ENCODE results near the gene ITLN2. TPM values are rescaled to one million over a fixed set of nuclear protein-coding genes. Genes with fewer than 3 reads are reported as not detected.

Gene ITLN2
- total and polyA plus RNA-seq, 2 donors (not counting 3 experiments of a cell fraction or from before 2014, with no cell fraction given), result 0.46 TPM; not detected in 1

GRCh38 chr1:160905617-160905989 is 49.0 kb downstream of the ITLN2 start:
- FAIRE-seq, result no peak
- H3K27ac ChIP-seq (ENCODE audit: insufficient read depth, low read depth, low read length), result no peak overlapping the region
- intact Hi-C loops (cut with micrococcal nuclease), result no loop called here
- no peaks in the 10 kb centered on the region for H3K79me2 ChIP-seq (ENCODE audit: control insufficient read depth, insufficient read depth, low read length)
- CTCF ChIA-PET, result no interaction called here
- no peak overlapping the region for H3K4me2 ChIP-seq (ENCODE audit: insufficient read depth, low read length)
- no peak overlapping the region for H2AFZ ChIP-seq (ENCODE audit: low read depth, low read length)
- POLR2A ChIA-PET, result no interaction called here
- DNase-seq (ENCODE audit: low read depth, low spot score), result peak; percentile 43
- BruUV-seq (replicated peaks), result no TSS peak
- H3K36me3 ChIP-seq (ENCODE audit: control insufficient read depth in 2 of 2, extremely low read depth in 1 of 2, insufficient read depth in 2 of 2, low read length in 2 of 2), result no peaks in the 10 kb centered on the region
- dilution Hi-C loops (cut with MboI; ENCODE audit: extremely low pct_ligation_motif_present, low sequenced_read_pairs), result no loop called here
- H3K9ac ChIP-seq (replicated peaks; ENCODE audit: extremely low read depth, insufficient read depth, low read length), result no peak overlapping the region
- no peaks in the 10 kb centered on the region for H3K4me1 ChIP-seq (ENCODE audit: control insufficient read depth, extremely low read depth, insufficient read depth, low read length)
- TF ChIP-seq MYC (IDR thresholded peaks at IDR 0.05; ENCODE audit: low read depth, low read length) (no peak), GATA2 (IDR thresholded peaks at IDR 0.05; ENCODE audit: insufficient read depth, insufficient read length, low read depth, low read length) (no peak), FOS (IDR thresholded peaks at IDR 0.05; ENCODE audit: borderline replicate concordance, insufficient read depth, low read length) (no peak), POLR2AphosphoS5 (IDR thresholded peaks at IDR 0.05; ENCODE audit: insufficient read depth, low read depth, low read length) (no peak), EZH2 (IDR thresholded peaks at IDR 0.05; ENCODE audit: borderline replicate concordance, low read depth, low read length, severe bottlenecking) (no peak)
- H3K27me3 ChIP-seq (ENCODE audit: control insufficient read depth in 2 of 2, insufficient read depth in 2 of 2, low read length in 2 of 2), result no peaks in the 10 kb centered on the region
- no peaks in the 10 kb centered on the region for H4K20me1 ChIP-seq (replicated peaks; ENCODE audit: control insufficient read depth, extremely low read depth, insufficient read depth, low read length)
- no peaks in the 10 kb centered on the region for H3K9me1 ChIP-seq (replicated peaks; ENCODE audit: control insufficient read depth, extremely low read depth, insufficient read depth, low read length)
- no peak overlapping the region for H3K4me3 ChIP-seq (replicated peaks in 1 of 3; ENCODE audit: insufficient read depth in 1 of 3, low read depth in 1 of 3, low read length in 3 of 3)
- no peaks in the 10 kb centered on the region for H3K9me3 ChIP-seq (replicated peaks; ENCODE audit: control insufficient read depth, insufficient read depth, low read length)

- Histone ChIP-seq H2AFZ (ENCODE audit: low read depth, low read length) (no peak overlapping the region), H3K4me2 (ENCODE audit: insufficient read depth, low read length) (no peak overlapping the region), H3K9me3 (replicated peaks; ENCODE audit: control insufficient read depth, insufficient read depth, low read length) (no peaks in the 10 kb centered on the region), H3K79me2 (ENCODE audit: control insufficient read depth, insufficient read depth, low read length) (no peaks in the 10 kb centered on the region), H3K27me3 (ENCODE audit: control insufficient read depth in 2 of 2, insufficient read depth in 2 of 2, low read length in 2 of 2) (no peaks in the 10 kb centered on the region), H3K27ac (ENCODE audit: insufficient read depth, low read depth, low read length) (no peak overlapping the region), H3K9me1 (replicated peaks; ENCODE audit: control insufficient read depth, extremely low read depth, insufficient read depth, low read length) (no peaks in the 10 kb centered on the region), H3K4me1 (ENCODE audit: control insufficient read depth, extremely low read depth, insufficient read depth, low read length) (no peaks in the 10 kb centered on the region), H3K36me3 (ENCODE audit: control insufficient read depth in 2 of 2, extremely low read depth in 1 of 2, insufficient read depth in 2 of 2, low read length in 2 of 2) (no peaks in the 10 kb centered on the region), H4K20me1 (replicated peaks; ENCODE audit: control insufficient read depth, extremely low read depth, insufficient read depth, low read length) (no peaks in the 10 kb centered on the region), H3K9ac (replicated peaks; ENCODE audit: extremely low read depth, insufficient read depth, low read length) (no peak overlapping the region), H3K4me3 (replicated peaks in 1 of 3; ENCODE audit: insufficient read depth in 1 of 3, low read depth in 1 of 3, low read length in 3 of 3) (no peak overlapping the region)
- CTCF ChIA-PET, result interaction anchor here (0.7 kb wide), 2 partner anchors 12 kb away, joined by 3 read pairs; no protein-coding TSS in a partner anchor
- DNase-seq (ENCODE audit: low read depth, low spot score) (peak; percentile 60), FAIRE-seq (no peak)
- intact Hi-C loops (cut with micrococcal nuclease), result no loop called here
- dilution Hi-C loops (cut with MboI; ENCODE audit: extremely low pct_ligation_motif_present, low sequenced_read_pairs), result no loop called here
- POLR2A ChIA-PET, result no interaction called here
- no peak for TF ChIP-seq GATA2 (IDR thresholded peaks at IDR 0.05; ENCODE audit: insufficient read depth, insufficient read length, low read depth, low read length)
- no peak for TF ChIP-seq CTCF (IDR thresholded peaks at IDR 0.05; ENCODE audit: extremely low read depth in 1 of 2, insufficient read depth in 1 of 2, low read depth in 1 of 2, low read length in 2 of 2)
- no peak for TF ChIP-seq MYC (IDR thresholded peaks at IDR 0.05; ENCODE audit: low read depth, low read length)
- no peak for TF ChIP-seq EZH2 (IDR thresholded peaks at IDR 0.05; ENCODE audit: borderline replicate concordance, low read depth, low read length, severe bottlenecking)
- TF ChIP-seq JUN (IDR thresholded peaks at IDR 0.05; ENCODE audit: borderline replicate concordance, insufficient read depth, insufficient read length, low read depth), result no peak
- TF ChIP-seq FOS (IDR thresholded peaks at IDR 0.05; ENCODE audit: borderline replicate concordance, insufficient read depth, low read length), result no peak
- no peak for TF ChIP-seq MAX (IDR thresholded peaks at IDR 0.05; ENCODE audit: insufficient read depth, insufficient read length)
- TF ChIP-seq POLR2A (IDR thresholded peaks at IDR 0.05; ENCODE audit: low read depth, low read length), result no peak
- TF ChIP-seq POLR2AphosphoS5 (IDR thresholded peaks at IDR 0.05; ENCODE audit: insufficient read depth, low read depth, low read length), result no peak
- no TSS peak for BruUV-seq (replicated peaks)
Observed at GRCh38 chr1:160904783-160905616, 49.6 kb downstream of the ITLN2 start.
